A375 (cell line): ENCODE results near the gene RASD2. TPM values are rescaled to one million over a fixed set of nuclear protein-coding genes. Genes with fewer than 3 reads are reported as not detected.

Experiments
- total RNA-seq: library from RNA; depleted of rRNA; stranded (reverse); fragments of >200 nt; shearing (Covaris generic); gene quantifications from 2 replicates; pipeline ENCODE4 v1.2.3, GENCODE V29; 2014; rRNA removed

The RASD2 gene
- 0.16 TPM in 1 of 2 replicates, not detected in the other for total RNA-seq

GRCh38 chr22:35540595-35541253 is at the start of gene RASD2:
TSS of gene RASD2 (plus strand) at chr22:35540831. CDS start at chr22:35546810, 5,979 bp downstream.

Other genes with a start within 250 kb of the RASD2 start
- 17.9 and 19.0 TPM in 2 replicates for gene TOM1, start 240.9 kb upstream of the RASD2 start, total RNA-seq
- gene HMOX1, start 159.7 kb upstream of the RASD2 start, total RNA-seq = 6.5 and 7.7 TPM in 2 replicates
- 84.6 and 111 TPM in 2 replicates for gene MCM5, start 140.7 kb upstream of the RASD2 start, total RNA-seq
- gene MB, start 76.5 kb downstream of the RASD2 start, total RNA-seq = not detected in 2 replicates
- gene APOL6, start 107.6 kb downstream of the RASD2 start, total RNA-seq = 10.8 and 11.3 TPM in 2 replicates
- gene APOL5, start 177.0 kb downstream of the RASD2 start, total RNA-seq = not detected in 2 replicates